Measurements from ENCODE around the gene DENND1C.
A peak's percentile ranks its signal among the peaks of the same experiment; 100 is the strongest.

The DENND1C gene

DNA sequence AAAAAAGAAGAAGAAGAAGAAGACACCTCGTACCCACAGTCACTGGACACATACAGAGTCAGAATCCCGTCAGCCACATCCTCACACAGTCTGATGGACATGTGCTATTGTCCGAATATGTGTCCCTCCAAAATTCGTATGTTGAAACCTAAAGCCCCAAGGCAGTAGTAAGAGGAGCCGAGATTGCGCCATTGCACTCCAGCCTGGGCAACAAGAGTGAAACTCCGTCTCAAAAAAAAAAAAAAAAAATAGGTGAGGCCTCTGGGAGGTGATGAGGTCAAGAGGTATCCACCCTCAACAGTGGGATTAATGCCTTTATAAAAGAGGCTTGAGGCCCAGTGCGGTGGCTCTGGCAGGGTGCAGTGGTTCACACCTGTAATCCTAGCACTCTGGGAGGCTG is 2.6 kb upstream of the DENND1C start:
- DNase-seq (ENCODE audit: low read depth) = no peak
- TF ChIP-seq, protein P1, sequence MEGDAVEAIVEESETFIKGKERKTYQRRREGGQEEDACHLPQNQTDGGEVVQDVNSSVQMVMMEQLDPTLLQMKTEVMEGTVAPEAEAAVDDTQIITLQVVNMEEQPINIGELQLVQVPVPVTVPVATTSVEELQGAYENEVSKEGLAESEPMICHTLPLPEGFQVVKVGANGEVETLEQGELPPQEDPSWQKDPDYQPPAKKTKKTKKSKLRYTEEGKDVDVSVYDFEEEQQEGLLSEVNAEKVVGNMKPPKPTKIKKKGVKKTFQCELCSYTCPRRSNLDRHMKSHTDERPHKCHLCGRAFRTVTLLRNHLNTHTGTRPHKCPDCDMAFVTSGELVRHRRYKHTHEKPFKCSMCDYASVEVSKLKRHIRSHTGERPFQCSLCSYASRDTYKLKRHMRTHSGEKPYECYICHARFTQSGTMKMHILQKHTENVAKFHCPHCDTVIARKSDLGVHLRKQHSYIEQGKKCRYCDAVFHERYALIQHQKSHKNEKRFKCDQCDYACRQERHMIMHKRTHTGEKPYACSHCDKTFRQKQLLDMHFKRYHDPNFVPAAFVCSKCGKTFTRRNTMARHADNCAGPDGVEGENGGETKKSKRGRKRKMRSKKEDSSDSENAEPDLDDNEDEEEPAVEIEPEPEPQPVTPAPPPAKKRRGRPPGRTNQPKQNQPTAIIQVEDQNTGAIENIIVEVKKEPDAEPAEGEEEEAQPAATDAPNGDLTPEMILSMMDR (conservative IDR thresholded peaks at IDR 0.05; ENCODE audit: low read depth, low read length) = no peak
- H3K4me3 ChIP-seq (ENCODE audit: low read depth, low read length) = no peak overlapping the region

- H3K4me3 ChIP-seq (ENCODE audit: low read depth, low read length) = no peak overlapping the region
- no peak for DNase-seq (ENCODE audit: low read depth)
- TF ChIP-seq, protein P1 (conservative IDR thresholded peaks at IDR 0.05; ENCODE audit: low read depth, low read length) = no peak
Observed at GRCh38 chr19:6483235-6483634, 1.6 kb upstream of the DENND1C start.

DNA sequence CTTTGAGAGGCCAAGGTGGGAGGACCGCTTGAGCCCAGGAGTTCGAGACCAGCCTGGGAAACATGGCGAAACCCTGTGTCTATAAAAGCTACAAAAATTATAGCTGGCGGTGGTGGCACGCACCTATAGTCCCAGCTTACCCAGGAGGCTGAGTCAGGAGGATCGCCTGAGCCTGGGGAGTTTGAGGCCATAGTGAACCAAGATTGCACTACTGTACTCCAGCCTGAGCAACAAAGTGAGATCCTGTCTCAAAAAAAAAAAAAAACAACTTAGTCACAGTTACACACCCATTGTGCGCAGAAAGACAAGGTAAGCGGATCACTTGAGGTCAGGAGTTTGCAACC is 728 bp upstream of the DENND1C start:
- no peak overlapping the region for H3K4me3 ChIP-seq (ENCODE audit: low read depth, low read length)
- TF ChIP-seq, protein P1 (conservative IDR thresholded peaks at IDR 0.05; ENCODE audit: low read depth, low read length) = no peak
- DNase-seq (ENCODE audit: low read depth) = no peak

- H3K4me3 ChIP-seq (ENCODE audit: low read depth, low read length) = no peak overlapping the region
- TF ChIP-seq, protein P1 (conservative IDR thresholded peaks at IDR 0.05; ENCODE audit: low read depth, low read length) = no peak
- DNase-seq (ENCODE audit: low read depth) = no peak
Observed at GRCh38 chr19:6480848-6481415, 655 bp downstream of the DENND1C start.

- TF ChIP-seq, protein P1 (conservative IDR thresholded peaks at IDR 0.05; ENCODE audit: low read depth, low read length) = no peak
- no peak for DNase-seq (ENCODE audit: low read depth)
- H3K4me3 ChIP-seq (ENCODE audit: low read depth, low read length) = no peak overlapping the region
Observed at GRCh38 chr19:6479836-6480398, 1.7 kb downstream of the DENND1C start.

DNA sequence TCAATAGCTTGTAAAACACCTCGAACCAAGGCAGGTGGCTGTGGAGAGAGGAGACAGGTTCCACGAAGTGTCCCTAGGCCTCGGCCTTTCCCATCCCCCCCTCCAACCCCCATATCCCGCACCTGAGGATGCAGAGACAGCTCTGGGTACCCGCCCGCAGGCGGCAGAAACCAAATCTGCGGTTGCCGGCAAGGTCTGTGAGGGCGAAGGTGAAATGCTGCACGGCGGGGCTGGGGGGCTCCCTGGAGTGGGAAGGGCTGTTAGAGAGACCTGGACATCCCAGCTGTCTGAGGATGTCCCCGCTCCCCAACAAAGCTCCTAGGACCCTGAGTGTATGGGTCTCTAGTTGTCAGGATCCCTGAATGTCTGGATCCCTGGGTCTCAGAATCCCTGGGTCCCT is 2.8 kb downstream of the DENND1C start:
- DNase-seq (ENCODE audit: low read depth) = no peak
- TF ChIP-seq, protein P1 (conservative IDR thresholded peaks at IDR 0.05; ENCODE audit: low read depth, low read length) = no peak
- H3K4me3 ChIP-seq (ENCODE audit: low read depth, low read length) = no peak overlapping the region

GRCh38 chr19:6476896-6477431 is 4.6 kb downstream of the DENND1C start:
- H3K4me3 ChIP-seq (ENCODE audit: low read depth, low read length) = peak overlapping the region; percentile 32
- DNase-seq (ENCODE audit: low read depth) = no peak
- TF ChIP-seq, protein P1 (conservative IDR thresholded peaks at IDR 0.05; ENCODE audit: low read depth, low read length) = no peak
